Adrenal gland (tissue), 5 donors: Measurements from ENCODE around the gene KCNAB1.

Source experiments
- POLR2A ChIP-seq, 2 donors: fragments of 450-650 bp; IDR thresholded peaks; one replicate each; pipeline ENCODE4 v1.6.1; 2017; ENCODE audit warnings: antibody characterized with exemption in 2 of 2, mild to moderate bottlenecking in 2 of 2, moderate library complexity in 1 of 2
- TF ChIP-seq, protein P1 (sequence below), 6 experiments: fragments of 450-650 bp in 4 of 6; fragments of 200-600 bp in 2 of 6; sonication (generic) in 1 of 6; IDR thresholded peaks; 1 replicate in 5 of 6; 2 replicates in 1 of 6; pipeline versions ENCODE4 v1.5.1 to v1.8.0; 2016 to 2021; ENCODE audit warnings: antibody characterized with exemption in 6 of 6, mild to moderate bottlenecking in 2 of 6, moderate library complexity in 1 of 6
- donor health status: DM: no; HTN: no; CAD: no.

DNA sequence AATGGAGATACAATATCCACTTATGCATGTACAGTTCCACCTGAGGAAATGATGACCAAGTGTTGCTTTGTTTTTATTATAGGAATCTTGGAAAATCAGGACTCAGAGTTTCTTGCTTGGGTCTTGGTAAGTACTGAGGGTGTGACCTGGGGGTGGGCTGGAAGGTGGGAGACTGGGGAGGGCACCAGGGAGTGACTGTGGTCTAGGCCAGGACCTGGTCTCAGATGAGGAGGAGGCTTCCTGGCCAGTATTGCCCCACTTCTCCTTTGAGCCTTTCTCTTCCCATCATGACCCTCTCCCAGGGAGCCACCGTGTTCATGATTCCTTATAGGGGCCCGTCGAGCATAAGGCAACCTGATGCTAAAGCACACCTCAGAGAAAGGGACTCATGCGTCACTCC, 301.2 kb downstream of the KCNAB1 start:
- TF ChIP-seq POLR2A (IDR thresholded peaks at IDR 0.05) = no peak
- TF ChIP-seq, protein P1, sequence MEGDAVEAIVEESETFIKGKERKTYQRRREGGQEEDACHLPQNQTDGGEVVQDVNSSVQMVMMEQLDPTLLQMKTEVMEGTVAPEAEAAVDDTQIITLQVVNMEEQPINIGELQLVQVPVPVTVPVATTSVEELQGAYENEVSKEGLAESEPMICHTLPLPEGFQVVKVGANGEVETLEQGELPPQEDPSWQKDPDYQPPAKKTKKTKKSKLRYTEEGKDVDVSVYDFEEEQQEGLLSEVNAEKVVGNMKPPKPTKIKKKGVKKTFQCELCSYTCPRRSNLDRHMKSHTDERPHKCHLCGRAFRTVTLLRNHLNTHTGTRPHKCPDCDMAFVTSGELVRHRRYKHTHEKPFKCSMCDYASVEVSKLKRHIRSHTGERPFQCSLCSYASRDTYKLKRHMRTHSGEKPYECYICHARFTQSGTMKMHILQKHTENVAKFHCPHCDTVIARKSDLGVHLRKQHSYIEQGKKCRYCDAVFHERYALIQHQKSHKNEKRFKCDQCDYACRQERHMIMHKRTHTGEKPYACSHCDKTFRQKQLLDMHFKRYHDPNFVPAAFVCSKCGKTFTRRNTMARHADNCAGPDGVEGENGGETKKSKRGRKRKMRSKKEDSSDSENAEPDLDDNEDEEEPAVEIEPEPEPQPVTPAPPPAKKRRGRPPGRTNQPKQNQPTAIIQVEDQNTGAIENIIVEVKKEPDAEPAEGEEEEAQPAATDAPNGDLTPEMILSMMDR (IDR thresholded peaks at IDR 0.05) = no peak
